ENCODE data around the gene ITGA1.

The ITGA1 gene

DNA sequence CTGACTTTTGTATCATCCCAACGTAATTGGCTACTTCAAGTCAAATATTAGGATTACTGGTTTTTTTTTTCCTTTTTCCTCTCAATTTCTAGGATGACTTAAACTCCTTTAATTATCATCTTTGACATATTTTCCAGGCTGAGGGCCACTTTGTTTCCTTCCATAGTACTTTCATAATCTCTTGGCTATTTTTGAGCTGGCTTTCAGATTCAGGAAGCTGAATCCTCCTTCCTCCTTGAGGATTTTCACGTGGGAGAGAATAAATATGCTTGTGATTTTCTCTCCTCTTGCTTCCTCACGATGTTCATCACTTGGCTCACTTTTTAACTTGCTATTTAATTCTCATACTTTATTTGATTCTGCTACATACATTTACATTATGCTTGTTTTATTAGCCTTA is 88.1 kb downstream of the ITGA1 start:
- no peak for DNase-seq

DNA sequence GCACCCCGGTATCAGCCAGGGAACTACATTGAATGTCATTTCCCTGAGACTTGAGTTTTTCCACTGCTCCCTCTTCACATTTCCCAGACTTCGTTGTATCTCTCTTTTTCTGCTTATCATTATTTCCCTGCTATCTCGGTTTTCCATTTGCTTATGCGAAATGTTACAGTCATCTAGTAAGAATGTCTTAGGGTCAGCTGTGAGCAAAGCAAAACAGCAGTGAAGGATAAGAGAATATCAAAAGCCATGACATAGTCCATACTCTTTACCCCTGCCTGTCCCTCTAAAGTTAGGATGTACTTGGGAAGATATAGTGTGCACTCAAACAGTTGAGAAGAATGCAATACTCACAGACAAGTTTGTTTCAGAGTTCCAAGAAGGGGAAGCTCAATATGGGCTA is 88.7 kb downstream of the ITGA1 start:
- no peak for DNase-seq

DNA sequence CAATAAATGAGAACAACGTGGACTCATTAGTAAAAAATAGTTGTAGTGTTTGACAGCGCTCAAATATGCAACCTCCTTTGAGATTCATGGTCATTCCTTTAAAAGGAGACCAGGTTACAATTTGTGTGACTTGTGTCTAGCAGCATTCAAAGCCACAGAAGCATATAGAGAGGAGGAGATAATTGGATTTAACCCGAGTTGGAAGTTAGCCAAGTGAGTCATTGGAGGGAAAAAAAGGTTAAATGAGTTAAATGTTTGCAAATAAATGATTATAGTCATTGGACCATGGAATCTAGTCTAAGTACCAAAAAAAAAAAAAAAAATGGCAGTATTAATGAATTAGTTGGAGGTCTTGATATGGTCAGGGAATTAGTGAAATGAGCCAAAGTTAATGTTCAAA is 90.9 kb downstream of the ITGA1 start:
- DNase-seq: no peak

DNA sequence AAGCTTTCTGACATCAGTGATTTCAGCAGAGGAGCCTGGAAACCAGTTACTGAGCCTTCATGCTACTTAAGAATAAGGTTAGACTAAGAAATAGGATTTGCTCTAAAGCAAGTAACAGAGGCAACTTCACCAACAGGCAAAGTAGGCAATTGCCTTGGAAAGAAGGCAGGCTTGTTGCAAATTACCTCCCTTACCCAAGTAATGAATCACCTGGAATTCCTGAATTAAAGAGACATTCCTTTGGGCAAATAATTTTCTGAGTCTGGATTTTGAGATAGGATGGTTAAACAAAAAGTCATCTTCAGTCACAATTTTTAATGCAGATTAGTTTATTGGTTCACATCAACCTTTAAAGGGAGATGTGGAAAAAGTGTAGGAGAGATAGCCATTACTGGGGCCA is 92.8 kb downstream of the ITGA1 start:
- DNase-seq: no peak

DNA sequence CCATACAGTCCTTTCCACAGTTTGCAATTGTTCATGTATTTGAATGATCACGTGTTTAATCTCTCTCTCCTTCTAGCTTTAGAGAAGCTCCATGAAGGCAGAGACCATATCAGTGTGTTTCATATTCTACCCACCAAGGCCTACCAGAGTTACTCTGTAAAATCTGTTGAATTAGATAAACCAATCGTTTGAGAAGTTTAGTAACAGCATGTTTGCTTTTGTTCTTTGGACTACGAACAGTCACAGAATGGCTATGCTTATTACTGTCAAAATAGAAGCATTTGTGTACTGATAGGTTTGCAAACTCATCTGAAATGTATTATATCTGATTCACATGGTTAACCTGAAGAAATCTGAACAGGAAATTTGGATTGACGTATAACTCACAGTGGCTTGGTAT is 93.8 kb downstream of the ITGA1 start:
- no peak for DNase-seq

DNA sequence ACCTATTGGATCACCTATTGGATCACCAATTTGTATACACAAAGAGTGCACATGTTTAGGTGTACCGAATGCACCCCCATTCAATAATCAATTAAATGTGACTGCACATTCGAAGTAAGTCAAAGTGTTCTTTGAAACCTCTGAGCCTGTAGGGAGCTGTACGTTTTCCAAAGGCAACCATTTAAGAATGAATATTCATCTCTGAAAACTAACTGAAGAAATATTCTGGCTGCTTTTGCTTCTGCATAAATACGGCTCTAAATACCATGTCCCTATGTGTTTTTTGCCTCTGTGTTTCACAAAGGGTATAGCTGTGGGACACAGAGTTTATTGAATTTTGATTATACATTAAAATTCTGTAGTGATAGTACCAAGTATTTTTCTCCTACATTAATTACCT is 95.4 kb downstream of the ITGA1 start:
- no peak for DNase-seq

DNA sequence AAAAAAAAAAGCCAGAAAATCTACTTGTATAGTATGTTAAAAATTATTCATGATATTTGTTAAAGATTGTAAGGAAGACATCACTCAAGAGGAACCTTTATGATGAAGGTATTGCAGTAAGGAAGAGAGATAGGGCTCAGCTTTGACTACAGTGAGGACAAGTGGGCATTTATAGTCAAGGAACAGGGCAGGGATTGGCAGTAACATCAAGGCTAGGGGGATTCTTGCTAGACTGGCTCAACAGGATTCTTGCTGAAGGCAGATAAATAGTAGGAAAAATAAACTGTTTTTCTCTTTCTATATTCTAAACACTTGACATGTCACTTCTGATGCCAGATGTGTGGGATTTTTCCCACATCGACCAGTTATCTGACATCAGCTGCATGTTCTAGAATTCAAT is 96.7 kb downstream of the ITGA1 start:
- DNase-seq: no peak

DNA sequence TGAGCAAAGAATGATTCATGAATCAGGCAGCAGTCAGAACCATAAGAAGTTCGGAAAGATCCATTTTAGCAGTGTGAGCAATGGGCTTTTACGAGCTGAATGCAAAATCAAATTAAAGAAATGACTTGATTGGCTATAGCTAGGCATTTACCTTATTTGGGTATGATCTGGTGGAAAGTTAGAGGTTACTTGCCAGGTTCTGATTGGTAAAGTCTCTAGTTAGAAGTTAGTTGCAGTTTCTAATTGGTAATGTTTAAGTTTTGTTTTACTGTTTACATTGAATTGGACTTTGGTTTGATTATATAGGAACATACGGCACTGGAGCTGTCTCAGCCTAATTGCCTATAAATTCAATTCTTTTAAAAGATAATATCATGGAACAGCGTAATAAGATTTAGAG is 97.9 kb downstream of the ITGA1 start:
- DNase-seq: no peak

DNA sequence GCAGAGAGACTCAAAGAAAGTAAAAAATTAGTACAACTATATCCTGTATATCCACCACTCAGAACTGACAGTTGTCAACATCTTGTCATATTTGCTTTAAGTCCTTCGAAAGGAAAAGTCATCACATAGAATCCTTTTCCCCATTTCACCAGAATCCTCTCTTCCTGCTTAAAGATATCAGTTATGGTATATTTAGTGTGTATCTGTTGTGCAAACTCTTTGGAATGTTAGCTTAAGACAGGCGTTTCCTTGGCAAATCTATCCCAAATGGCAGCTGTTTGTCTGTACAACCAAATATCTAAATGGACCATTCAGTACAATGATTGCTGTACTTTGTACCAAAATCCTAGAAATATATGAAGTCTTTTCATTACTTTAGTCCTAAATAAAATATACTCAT is 98.5 kb downstream of the ITGA1 start:
- DNase-seq: no peak

DNA sequence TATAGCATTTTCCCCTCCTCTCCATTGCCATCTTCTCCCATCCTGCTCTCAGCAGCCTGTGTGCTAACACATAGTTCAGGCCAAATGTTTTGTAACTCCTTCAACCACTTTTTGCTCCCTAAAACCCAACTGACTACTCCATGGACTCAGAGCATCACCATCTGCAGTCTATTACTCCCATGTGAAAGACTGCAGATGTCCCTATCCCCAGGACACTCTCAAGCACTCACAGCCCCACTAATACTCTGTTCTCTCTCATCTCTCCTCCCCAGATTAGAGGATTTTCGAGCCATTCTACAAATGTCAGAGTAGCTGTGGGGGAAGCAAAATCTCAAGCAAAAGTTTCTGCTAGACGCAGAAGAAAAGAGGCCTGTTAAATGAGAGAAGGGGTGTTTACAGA is 99.3 kb downstream of the ITGA1 start:
- DNase-seq: no peak

DNA sequence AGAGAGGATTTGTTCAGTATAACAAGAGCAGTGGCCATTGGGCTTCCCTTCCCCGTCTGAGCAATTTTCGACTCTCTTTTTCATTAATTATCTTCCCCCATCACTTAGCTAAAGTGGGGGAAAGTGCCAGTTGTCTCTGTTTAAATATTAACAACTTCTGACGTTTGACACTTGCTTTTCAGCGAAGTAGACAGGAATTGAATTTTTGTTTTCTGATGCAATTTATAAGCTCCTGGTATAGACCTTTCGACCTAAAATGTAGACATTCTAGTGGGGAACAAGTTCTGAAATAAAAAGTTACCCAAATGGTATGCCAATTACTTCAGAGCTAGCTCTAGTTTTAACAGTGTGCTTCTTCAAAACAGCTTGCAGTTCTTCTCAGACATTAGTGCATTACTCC is 100.6 kb downstream of the ITGA1 start:
- DNase-seq: no peak

DNA sequence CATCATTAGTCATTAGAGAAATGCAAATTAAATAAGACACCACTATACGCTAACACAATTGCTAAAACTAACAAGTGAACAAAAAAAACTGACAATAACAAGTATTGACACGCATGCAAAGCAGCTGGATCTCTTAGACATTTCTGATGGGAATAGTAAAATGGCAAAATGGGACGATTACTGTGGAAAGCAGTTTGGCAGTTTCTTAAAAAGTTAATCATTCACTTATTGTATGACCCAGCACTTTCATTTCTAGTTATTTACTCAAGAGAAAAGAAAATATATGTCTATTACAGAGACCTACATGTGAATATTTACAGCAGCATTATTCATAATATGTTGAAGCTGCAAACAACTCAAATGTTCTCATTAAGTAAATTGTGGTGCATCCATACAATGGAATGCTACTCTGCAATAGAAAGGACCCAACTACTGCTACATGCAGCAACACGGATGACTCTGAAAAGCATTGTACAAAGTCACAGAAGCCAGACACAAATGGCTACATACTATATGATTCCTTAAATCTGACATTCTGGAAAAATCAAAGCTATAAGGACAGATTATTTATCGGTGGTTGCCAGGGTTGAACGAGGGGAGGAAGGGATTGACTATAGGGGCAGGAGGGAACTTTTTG is 104.6 kb downstream of the ITGA1 start:
- no peak for DNase-seq

DNA sequence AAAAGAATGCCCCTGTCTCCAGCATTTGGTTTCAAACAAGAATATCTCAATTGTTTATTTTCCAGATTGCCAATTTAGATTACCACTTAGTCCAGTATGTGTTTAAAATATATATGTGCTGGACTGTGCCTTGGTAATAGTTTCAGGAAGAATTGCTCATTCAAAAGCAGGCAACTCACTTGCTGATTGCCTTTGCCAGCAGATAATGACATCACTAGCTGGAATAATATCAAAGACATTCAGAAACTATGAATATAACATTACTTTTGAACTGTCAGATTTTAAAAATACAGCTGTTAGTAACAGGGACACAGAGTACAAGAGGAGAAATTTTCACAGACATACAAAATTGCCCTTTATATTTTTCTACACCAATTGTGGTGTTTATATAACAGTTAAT is 105.4 kb downstream of the ITGA1 start:
- no peak for DNase-seq

DNA sequence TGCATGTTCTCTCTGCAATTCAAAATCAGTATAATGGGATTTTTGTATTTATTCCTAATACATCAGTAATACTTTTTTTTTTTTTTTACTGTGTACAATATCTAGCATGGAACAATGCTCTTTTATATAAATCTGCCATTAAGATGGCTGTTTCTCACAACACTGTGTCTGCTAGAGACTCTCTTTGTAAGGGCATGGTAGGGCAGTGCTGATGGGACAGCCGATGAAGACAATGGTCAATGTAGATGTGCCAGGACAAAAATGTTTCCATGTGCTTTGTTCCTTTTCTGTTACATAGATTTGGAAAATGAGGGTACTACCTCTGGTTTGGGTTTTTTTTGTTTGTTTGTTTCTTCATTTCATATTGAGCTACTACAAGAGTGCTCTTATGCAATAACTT is 106.1 kb downstream of the ITGA1 start:
- no peak for DNase-seq

DNA sequence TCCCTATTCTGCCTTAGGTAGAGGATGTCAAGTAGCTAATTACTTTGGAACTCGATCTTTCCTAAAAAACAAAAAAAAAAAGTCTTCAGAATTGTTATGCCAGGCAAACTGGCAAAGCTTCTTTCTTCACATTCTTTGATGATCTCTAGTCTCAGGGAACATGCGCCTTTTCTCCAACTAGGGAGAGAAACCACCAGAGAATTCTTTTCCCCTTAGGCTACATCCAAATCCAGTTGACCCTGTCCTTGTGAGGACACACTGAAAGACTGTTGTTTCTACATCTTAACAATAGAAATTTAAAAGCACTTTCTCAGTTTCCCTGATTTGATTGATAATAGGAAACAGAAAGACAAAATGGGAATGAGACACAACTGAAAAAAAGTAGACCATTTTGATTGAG is 106.7 kb downstream of the ITGA1 start:
- no peak for DNase-seq

DNA sequence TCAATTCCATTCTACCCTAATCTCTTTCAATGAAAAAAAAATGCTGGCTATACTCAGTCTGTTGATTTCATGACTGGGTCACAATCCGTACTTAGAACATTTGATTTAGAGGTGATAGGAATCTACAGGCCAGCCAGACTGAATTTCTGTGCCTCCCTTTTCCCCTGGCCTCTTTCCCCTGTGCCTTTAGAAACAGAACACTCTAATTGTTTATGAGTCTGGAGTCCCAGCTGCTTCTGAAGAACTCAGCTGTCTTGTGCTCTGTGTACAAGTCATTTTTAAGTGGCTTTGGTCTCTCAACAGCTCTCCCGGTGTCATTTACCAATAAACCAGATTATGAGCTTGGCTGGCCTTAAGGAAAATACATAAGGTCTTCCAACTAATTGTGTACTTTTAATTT is 107.4 kb downstream of the ITGA1 start:
- DNase-seq: no peak

DNA sequence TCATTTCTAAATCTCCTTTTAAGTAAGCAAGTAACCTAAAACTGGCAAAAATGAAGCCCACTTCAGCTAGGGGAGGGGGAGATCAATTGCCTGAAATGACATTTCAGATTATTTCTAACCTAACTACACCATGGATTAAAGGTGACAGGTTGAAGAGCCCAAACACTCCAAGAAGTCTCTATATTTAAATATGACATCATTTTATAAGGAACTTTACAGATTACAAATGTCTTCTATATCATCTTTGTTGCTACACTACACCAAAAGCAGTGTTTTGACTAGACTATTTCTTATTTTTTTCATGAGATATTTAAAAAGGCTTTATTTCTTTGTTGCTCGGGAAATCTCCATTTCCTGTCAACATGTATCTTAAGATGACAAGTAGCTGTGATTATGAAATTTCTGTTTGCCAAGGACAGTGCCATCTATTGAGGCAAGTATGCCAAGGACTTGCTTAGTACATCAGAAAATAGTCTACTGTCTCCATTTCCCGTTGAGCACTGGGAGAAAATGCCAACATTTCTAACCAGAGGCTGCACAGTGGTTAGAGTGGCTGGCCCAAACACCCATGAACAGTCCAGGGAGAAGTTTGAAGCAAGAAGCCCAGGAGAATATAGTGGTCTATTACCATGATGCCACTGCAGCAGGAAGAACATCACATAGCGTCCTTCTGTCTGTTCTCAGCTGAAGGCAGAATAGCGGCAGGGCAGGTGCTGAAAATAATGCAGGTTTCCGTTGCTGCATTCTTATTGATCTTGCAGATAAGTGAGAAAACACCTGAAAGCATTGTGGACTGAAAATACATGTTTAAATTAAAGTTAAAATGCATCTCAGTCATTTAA is 108.1 kb downstream of the ITGA1 start:
- no peak for DNase-seq

DNA sequence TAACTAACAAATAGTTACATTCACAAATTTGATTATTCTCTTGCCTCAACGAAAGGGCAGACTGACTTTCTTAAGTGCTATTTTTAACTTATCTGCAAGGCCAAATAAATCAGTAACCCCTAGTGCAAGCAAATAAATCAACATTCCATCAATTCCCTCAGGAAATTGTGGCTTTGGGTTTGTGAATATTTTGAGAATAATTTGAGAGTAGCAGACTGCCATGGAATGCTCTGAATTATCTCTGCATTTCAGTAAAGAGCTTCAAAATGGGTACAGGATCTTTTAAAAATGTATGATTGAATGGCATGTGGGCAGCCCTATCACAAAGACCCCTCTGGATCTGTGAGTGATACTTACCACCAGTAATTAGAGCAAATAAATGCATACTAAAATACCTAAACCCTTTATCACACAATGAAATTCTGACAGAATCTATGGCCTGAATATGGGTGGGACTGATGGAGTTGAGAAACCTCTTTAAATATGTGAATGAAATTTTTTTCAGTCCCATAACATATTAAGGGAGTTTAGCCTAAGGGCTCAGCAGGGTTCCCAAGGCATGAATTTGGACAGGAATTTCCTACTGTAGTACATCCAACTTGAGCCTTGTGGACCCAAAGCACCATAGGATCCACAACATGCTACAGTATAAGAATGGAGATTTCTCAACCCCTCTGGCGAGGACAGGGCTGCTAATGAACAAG is 109.0 kb downstream of the ITGA1 start:
- no peak for DNase-seq

DNA sequence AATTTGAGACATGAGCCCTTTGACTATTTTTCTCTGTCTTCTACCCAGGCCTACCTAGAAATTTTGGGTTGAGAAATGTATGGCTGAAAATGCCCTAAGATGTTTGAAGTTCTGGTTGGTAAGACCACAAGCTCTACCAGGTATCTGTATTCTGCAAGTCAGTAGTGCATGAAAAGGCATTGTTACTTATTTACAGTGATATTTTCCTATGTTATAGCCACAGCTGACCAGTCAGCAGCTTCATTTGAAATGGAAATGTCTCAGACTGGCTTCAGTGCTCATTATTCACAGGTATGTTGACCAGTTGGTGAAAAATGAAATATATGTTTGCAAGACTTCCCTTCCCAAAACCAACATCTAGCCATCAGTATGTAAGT is 109.5 kb downstream of the ITGA1 start:
- DNase-seq: no peak

DNA sequence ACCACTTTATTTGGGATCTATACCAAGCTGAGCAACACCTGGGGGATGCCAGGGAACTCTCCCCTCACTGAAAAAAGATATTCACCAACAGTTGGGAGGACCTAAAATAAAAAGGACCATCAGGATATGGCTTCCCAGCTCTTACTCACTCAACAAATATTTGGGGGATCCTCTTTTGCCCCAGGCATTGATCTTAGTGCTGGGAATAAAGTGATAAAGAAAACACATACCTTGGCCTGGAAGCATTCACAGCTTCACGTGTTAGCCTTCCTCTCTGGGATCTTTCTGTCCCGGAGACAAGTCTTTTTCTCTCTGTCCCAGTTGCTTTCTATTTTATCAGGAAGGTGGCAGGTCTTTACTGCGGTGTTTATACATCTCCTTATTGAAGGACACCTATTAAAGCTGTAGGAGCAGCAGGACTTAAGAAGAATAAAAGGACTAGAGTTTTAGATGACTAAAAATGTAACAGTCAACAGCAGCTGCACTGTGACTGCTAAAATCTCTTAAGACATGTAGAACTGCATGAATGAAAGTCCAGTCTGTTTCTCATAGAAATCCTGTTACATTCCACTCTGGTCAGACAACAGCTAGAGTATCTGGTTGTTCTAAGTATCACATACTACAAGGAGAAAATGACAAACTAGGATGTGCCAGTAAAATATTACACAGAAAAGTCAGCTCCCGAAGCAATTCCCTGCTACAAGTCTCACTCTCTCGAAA is 111.4 kb downstream of the ITGA1 start:
- DNase-seq: no peak

DNA sequence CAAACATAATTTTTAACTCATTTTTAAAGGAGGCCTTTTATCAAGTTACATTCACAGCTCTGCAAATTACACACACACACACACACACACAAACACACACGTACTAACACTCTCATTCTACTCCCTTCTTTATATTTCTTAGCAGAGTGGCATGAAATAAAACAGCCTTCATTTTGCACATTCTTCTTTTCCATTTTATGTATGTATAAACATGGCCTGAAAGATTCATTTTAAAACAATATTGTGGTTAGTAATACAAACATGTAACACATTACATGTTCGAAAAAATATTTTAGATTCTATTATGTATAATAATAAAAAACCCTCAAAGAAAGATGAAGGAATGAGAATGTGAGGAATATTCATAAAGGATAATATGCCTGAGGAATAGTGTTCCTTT is 115.4 kb downstream of the ITGA1 start:
- DNase-seq: no peak

DNA sequence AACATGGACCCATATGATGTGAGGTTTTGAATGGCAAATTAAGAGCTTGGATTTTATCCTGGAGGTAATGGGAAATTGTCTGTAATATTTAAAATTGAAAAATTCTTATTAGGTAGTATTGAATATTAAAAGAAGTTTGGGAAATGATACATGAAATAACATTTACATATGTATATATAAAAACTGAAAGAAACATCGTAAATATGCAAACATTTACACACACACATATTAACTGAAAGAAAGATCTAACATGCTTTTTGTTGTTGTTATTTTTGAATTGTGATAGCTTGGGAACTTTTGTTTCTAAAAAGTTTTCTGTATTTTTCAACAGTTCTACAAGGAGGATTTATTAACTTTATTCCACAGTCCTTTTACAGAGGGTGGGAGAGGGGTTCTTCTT is 118.6 kb downstream of the ITGA1 start:
- DNase-seq: no peak

DNA sequence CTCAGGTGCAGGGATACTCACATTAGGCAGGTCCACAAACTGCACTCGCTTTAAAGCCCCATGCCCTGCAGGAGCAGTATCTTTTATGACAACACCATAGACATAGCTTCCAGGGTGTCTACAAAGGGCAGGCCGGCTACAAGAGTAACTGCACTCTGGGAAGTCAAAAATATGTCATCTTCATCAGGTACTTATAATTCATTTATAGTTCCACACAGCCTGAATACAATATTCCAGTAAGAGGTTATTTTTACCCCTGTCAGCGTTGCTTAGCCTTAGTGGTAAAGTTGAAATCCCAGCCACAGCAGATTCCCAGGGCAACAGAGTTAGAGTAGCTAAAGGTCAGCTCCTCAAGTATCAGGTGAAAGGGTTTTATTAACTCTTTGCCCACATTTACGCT is 119.1 kb downstream of the ITGA1 start:
- DNase-seq: no peak

DNA sequence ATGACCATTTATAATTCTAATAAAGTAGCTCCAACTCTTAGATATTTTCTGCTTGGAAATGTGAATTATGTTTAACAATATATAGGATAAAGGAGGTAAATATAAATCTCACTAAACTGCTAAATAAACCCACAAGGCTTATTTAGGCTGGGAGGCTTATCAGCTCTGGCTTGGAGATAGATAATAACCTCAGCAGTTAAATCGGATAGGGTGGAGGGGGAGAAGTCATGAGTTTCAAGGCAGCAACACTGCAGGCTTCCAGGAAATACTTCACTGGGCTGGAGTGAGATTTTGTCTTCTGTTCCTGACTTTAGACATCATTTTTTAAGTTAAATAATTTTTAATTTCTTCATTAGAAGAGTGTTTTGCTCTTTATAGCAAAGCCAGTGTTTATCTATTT is 121.5 kb downstream of the ITGA1 start:
- no peak for DNase-seq

All from NCI-H1105 (cell line).